Effector memory CD4-positive, alpha-beta T cell (primary cell): ENCODE results near the gene LRWD1.
"Not testable (repeated sequence)": the region's sequence is repeated elsewhere in the genome, so short reads cannot be mapped to it uniquely, and the experiment has no call there.

ENCODE experiments used
- DNase-seq, 3 donors: peaks; one replicate each; pipeline ENCODE4 v3.0.0-alpha.2; 2020
- H3K27ac ChIP-seq: 2 replicates; pipeline ENCODE4 v1.7.0; 2013; ENCODE audit warnings: mild to moderate bottlenecking, low read length, moderate library complexity; ENCODE audit not compliant: insufficient read depth, poor library complexity, severe bottlenecking
- H3K27me3 ChIP-seq: replicated peaks from 2 replicates; pipeline ENCODE4 v1.7.0; 2013; ENCODE audit warnings: mild to moderate bottlenecking, low read length; ENCODE audit not compliant: insufficient read depth, control insufficient read depth, poor library complexity, severe bottlenecking
- H3K36me3 ChIP-seq: 2 replicates; pipeline ENCODE4 v1.7.0; 2013; ENCODE audit warnings: mild to moderate bottlenecking, low read length, moderate library complexity; ENCODE audit not compliant: control insufficient read depth, insufficient read depth
- H3K4me1 ChIP-seq: 2 replicates; pipeline ENCODE4 v1.7.0; 2013; ENCODE audit warnings: low read length, mild to moderate bottlenecking; ENCODE audit not compliant: control insufficient read depth, insufficient read depth, poor library complexity, severe bottlenecking
- H3K4me3 ChIP-seq: 2 replicates; pipeline ENCODE4 v1.7.0; 2013; ENCODE audit warnings: low read length, low read depth, mild to moderate bottlenecking; ENCODE audit not compliant: insufficient read depth, poor library complexity, severe bottlenecking
- H3K9me3 ChIP-seq: 2 replicates; pipeline ENCODE4 v1.7.0; 2013; ENCODE audit warnings: mild to moderate bottlenecking, low read length, moderate library complexity; ENCODE audit not compliant: control insufficient read depth

LRWD1 gene

GRCh38 chr7:102453319-102453718, 11.5 kb upstream of the LRWD1 start:
- Histone ChIP-seq H3K27ac (no peak overlapping the region), H3K27me3 (no peaks in the 10 kb centered on the region), H3K4me1 (no peaks in the 10 kb centered on the region), H3K9me3 (no peaks in the 10 kb centered on the region), H3K36me3 (peaks cover 20% of the 10 kb centered on the region), H3K4me3 (no peak overlapping the region)
- no peak for DNase-seq

GRCh38 chr7:102454468-102454867, 10.3 kb upstream of the LRWD1 start:
- Histone ChIP-seq H3K27me3 (no peaks in the 10 kb centered on the region), H3K27ac (no peak overlapping the region), H3K9me3 (no peaks in the 10 kb centered on the region), H3K36me3 (peaks cover 27% of the 10 kb centered on the region), H3K4me1 (no peaks in the 10 kb centered on the region), H3K4me3 (no peak overlapping the region)
- no peak for DNase-seq

- H3K4me3 ChIP-seq, H3K27ac ChIP-seq, H3K27me3 ChIP-seq, H3K4me1 ChIP-seq, H3K9me3 ChIP-seq, DNase-seq: not testable (repeated sequence)
- H3K36me3 ChIP-seq = peaks cover 30% of the 10 kb centered on the region
These were observed 9.9 kb upstream of the LRWD1 start for GRCh38 chr7:102454932-102455331.

GRCh38 chr7:102455596-102455995, 9.2 kb upstream of the LRWD1 start:
- H3K36me3 ChIP-seq = peaks cover 30% of the 10 kb centered on the region

GRCh38 chr7:102456327-102456726, 8.5 kb upstream of the LRWD1 start:
- DNase-seq = no peak
- Histone ChIP-seq H3K27me3 (no peaks in the 10 kb centered on the region), H3K36me3 (peaks cover 30% of the 10 kb centered on the region), H3K9me3 (no peaks in the 10 kb centered on the region), H3K27ac (no peak overlapping the region), H3K4me1 (no peaks in the 10 kb centered on the region), H3K4me3 (no peak overlapping the region)

More at GRCh38 chr7:102455596-102455995, 9.2 kb upstream of the LRWD1 start:
- Histone ChIP-seq H3K27me3 (no peaks in the 10 kb centered on the region), H3K27ac (no peak overlapping the region), H3K4me3 (no peak overlapping the region), H3K4me1 (no peaks in the 10 kb centered on the region), H3K9me3 (no peaks in the 10 kb centered on the region)
- no peak for DNase-seq

GRCh38 chr7:102457352-102457924, 7.3 kb upstream of the LRWD1 start:
- Histone ChIP-seq H3K9me3 (no peaks in the 10 kb centered on the region), H3K36me3 (peaks cover 30% of the 10 kb centered on the region), H3K4me1 (no peaks in the 10 kb centered on the region), H3K4me3 (no peak overlapping the region), H3K27ac (no peak overlapping the region), H3K27me3 (no peaks in the 10 kb centered on the region)
- no peak for DNase-seq

- no peak for DNase-seq
- Histone ChIP-seq H3K36me3 (peaks cover 30% of the 10 kb centered on the region), H3K27ac (no peak overlapping the region), H3K4me3 (no peak overlapping the region), H3K9me3 (no peaks in the 10 kb centered on the region), H3K4me1 (peaks cover 9% of the 10 kb centered on the region), H3K27me3 (no peaks in the 10 kb centered on the region)
These were observed 5.5 kb upstream of the LRWD1 start for GRCh38 chr7:102459221-102459844.

- Histone ChIP-seq H3K4me3 (no peak overlapping the region), H3K27ac (no peak overlapping the region), H3K4me1 (peaks cover 13% of the 10 kb centered on the region), H3K36me3 (peaks cover 30% of the 10 kb centered on the region), H3K9me3 (no peaks in the 10 kb centered on the region), H3K27me3 (no peaks in the 10 kb centered on the region)
- no peak for DNase-seq
These were observed 4.3 kb upstream of the LRWD1 start for GRCh38 chr7:102460467-102460866.

- Histone ChIP-seq H3K4me3 (peak overlapping the region; percentile 93), H3K27me3 (no peaks in the 10 kb centered on the region), H3K27ac (peak overlapping the region; percentile 64), H3K36me3 (peaks cover 13% of the 10 kb centered on the region), H3K9me3 (no peaks in the 10 kb centered on the region), H3K4me1 (peaks cover 19% of the 10 kb centered on the region)
- no peak for DNase-seq
These were observed 775 bp upstream of the LRWD1 start for GRCh38 chr7:102463841-102464576.

- DNase-seq = no peak
- H3K36me3 ChIP-seq = peaks cover 11% of the 10 kb centered on the region
- peak overlapping the region; percentile 93 for H3K4me3 ChIP-seq
- no peaks in the 10 kb centered on the region for H3K27me3 ChIP-seq
- H3K27ac ChIP-seq = no peak overlapping the region
- no peaks in the 10 kb centered on the region for H3K9me3 ChIP-seq
- peaks cover 19% of the 10 kb centered on the region for H3K4me1 ChIP-seq
These were observed 1.3 kb downstream of the LRWD1 start for GRCh38 chr7:102466097-102466496.
